ENCODE results near the gene TRPC1.

Gene TRPC1

DNA sequence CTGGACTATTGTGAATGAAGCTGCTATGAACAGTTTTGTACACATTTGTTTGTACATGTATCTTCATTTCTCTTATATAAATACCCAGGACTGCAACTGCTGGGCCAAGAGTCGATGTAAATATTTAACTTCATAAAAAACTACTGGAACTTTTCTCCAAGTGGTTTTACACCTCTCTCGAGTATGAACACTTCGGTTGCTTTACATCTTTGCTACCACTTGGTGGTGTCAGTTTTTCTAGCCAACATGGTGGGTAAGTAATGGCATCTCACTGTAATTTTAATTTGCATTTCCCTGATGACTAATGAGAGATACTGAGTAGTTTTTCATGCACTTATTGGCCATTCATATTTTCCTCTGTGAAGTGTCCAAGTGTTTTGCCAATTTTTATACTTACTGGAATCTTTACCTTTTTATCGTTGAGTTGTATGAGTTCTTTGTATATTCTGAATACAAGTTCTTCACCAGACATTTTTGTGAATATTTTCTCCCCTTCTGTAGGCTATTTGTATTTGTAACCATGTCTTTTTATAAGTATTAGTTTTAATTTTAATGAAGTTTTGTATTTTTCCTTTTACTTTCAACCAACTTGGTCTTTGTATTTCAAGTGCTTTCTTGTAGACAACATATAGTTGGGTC lies 120.6 kb downstream of the TRPC1 start:
- no peak for DNase-seq

DNA sequence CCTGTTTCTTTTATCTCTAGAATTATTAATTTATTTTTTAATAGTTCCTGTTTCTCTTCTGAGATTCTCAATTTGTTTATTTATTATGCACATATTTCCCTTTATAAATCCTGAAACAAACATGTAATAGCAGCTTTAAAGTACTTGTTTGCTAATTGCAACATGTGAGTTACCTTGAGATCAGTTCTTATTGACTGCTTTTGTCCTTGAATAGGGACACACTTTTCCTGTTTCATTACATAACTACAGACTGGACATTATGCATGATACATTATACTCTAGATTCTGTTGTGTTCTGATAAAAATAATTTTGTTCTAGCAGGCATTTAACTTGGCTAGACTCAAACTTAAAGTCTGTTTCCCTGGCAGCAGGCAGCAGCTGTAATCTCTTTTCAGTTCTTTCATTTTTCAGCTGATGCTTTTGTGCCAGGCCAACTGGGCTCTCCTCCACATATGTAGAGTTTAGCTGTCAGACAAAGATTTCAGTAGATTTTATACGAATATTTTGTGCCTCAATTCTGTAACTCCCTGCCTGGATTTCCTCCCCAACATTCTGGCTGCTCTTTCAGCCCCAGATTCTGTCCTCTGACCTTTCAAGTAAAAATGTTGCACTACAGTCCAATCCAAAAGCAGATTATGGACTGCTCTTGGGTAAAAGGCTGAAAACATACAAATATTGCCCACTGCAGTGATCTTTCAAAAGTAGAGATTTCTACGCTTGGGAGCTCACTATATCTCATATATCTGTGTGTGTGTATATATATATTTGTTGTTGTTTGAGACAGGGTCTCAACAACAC lies 123.1 kb downstream of the TRPC1 start:
- no peak for DNase-seq

DNA sequence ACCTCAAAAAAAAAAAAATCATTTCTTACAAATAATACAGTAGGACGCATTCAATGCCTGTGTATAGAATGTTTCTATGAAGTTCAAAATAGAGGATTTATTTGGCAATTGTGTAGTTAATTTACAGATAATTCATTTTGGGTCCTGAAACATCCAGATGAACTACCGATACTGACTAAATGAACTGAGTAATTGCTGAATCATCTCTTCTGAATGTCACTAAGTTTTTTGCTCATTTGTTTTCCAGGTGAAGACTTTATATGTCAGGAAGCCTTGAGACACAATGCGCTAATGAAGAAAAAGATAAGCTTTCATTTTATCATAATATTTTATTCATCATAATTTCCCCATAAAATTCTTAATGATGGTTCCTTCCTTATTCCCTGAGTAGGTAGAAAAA lies 125.3 kb downstream of the TRPC1 start:
- DNase-seq: no peak

DNA sequence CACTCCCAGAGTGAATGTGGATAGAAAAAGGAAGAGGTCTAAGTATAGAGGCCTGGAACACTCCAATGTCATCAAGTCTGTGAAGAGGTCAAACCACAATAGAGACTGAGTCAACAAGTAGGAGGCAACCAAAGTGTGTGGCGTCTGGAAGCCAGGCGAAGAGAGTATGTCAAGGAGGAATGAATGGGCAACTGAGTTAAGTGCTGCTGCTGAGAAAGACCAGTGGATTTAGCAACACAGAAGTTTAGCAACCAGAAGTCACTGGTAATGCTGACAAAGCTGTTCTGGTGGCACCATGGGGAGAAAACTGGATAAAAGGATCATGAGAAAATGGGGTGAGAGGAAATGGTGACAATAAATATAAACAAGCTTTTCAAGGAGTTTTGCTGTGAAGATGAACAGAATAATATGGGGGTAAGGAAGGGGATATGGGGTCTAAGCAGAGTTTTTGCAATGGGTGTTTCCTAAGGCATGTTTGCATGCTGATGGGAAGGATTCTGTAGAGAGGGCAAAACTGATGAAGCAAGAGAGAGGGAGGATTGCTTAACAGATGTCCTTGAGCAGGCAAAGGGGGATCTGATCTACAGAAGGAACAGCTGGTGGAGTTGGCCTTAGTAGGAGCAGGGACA lies 126.7 kb downstream of the TRPC1 start:
- DNase-seq: no peak

DNA sequence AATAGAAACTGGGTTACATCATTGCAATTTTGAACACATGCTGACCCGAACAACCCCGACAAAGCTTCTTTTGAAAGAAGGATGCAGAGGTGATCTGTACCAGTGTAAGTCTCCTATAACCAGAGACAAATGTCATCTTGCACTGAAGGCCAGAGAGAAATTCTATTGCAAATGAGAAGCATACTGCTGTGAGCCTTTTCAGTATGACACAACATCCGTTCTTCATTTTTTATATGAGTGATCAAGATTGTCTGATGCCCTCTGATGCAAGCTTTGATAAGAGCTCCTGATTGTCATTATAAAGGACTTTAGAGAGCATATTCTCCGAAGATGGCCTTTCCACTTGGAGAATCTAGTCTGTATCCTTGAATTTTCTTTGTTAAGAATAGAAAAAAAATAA lies 128.2 kb downstream of the TRPC1 start:
- no peak for DNase-seq

DNA sequence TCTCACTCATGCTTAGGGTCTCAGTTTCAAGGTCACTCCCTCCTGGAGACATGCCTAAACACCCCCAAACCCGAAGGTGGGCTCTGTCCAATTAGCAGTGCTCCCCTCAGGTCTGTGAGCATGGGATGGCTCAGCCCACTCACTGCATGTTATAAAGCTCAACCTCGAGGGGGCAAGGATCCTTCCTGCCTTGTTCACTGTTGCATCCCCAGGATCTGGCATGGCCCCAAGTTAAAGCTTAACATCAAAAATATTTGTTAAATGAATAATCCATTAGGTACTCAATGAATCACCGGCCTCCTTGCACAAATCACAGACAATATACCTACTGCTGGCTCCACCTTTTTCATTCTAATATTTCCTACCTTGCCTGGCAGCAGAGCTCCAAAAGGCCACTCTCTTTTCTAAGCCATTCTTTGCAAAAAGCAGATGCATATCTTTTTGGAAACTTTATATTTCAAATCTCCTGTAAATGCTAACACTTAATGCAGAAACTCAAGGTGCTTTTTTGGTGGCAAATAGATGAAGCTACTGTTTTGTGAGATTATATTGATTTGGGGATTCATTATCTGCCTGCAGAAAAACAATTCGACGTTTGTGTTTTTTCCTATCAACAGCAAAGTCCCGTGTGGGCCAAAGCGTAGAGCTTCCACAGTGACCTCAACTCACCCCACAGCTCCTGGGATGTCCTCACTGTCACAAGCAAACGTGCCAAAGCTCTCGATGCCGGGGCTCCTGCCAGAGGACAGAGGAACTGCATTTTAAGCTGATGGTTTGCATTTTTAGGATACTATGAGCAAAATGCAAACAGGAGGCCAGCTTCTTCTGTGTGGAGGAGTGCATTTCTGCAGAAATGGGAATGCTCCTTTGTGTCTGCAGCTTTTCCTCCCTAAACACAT lies 129.7 kb downstream of the TRPC1 start:
- DNase-seq: no peak

DNA sequence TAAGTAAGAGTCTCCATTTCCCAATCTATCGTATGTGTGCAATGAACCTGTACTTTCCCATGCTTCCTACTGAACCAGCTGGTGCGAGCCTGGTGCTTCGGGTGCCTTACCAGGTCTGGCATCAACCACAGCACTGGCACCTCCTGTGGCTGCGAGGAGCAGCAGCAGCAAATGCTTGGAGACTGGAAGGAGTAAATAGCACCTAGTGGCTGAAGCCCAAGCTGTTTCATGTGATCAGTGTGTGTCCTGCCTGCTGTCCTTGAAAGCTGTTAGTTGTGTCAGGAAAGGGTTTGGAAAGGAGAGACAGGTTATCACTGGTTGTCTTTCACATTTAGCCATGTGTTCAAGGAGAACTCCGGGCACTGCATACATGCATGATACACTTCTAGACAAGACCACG lies 133.2 kb downstream of the TRPC1 start:
- no peak for DNase-seq
